MM.1S (cell line): ENCODE results near the gene LFNG.

Experiments
- DNase-seq: peaks from one replicate; pipeline ENCODE4 v3.0.0-alpha.2; 2015
- H2AFZ ChIP-seq: fragments of 300-600 bp; sonication (generic); 2 replicates; pipeline ENCODE4 v1.6.0; 2016; ENCODE audit warnings: antibody characterized with exemption, low read length
- H3F3A ChIP-seq: fragments of 300-600 bp; sonication (generic); 2 replicates; pipeline ENCODE4 v1.6.1; 2016; ENCODE audit warnings: mild to moderate bottlenecking, antibody characterized with exemption, low read length, moderate library complexity, mixed read lengths; ENCODE audit not compliant: insufficient read depth
- H3K27ac ChIP-seq: fragments of 300-600 bp; sonication (generic); 2 replicates; pipeline ENCODE4 v1.5.1; 2016; ENCODE audit warnings: mild to moderate bottlenecking, low read length
- H3K27me3 ChIP-seq: fragments of 300-600 bp; sonication (generic); replicated peaks from 2 replicates; pipeline ENCODE4 v1.6.0; 2016; ENCODE audit warnings: low read length; ENCODE audit not compliant: insufficient read depth
- H3K36me3 ChIP-seq: fragments of 300-600 bp; sonication (generic); replicated peaks from 2 replicates; pipeline ENCODE4 v1.6.1; 2016; ENCODE audit warnings: mild to moderate bottlenecking, low read length, mixed read lengths; ENCODE audit not compliant: insufficient read depth
- H3K4me1 ChIP-seq: fragments of 300-600 bp; sonication (generic); 2 replicates; pipeline ENCODE4 v1.6.1; 2016; ENCODE audit warnings: low read length, mixed read lengths
- H3K4me2 ChIP-seq: fragments of 300-600 bp; sonication (generic); 2 replicates; pipeline ENCODE4 v1.6.0; 2016; ENCODE audit warnings: low read depth, low read length
- H3K4me3 ChIP-seq: fragments of 300-600 bp; sonication (generic); 2 replicates; pipeline ENCODE4 v1.5.1; 2016; ENCODE audit warnings: low read length, mixed read lengths
- H3K79me2 ChIP-seq: fragments of 300-600 bp; sonication (generic); 2 replicates; pipeline ENCODE4 v1.6.1; 2016; ENCODE audit warnings: mixed run types, low read length, mixed read lengths
- H3K9ac ChIP-seq: fragments of 300-600 bp; sonication (generic); 2 replicates; pipeline ENCODE4 v1.6.1; 2016; ENCODE audit warnings: low read length, mixed read lengths
- H3K9me2 ChIP-seq: fragments of 300-600 bp; sonication (generic); replicated peaks from 2 replicates; pipeline ENCODE4 v1.6.1; 2016; ENCODE audit warnings: mild to moderate bottlenecking, low read length, mixed read lengths; ENCODE audit not compliant: insufficient read depth
- H3K9me3 ChIP-seq: fragments of 300-600 bp; sonication (generic); replicated peaks from 2 replicates; pipeline ENCODE4 v1.6.1; 2016; ENCODE audit warnings: mild to moderate bottlenecking, low read length, mixed read lengths; ENCODE audit not compliant: insufficient read depth
- H4K20me1 ChIP-seq: fragments of 300-600 bp; sonication (generic); 2 replicates; pipeline ENCODE4 v1.6.1; 2016; ENCODE audit warnings: mild to moderate bottlenecking, low read length, moderate library complexity, mixed read lengths; ENCODE audit not compliant: insufficient read depth
- EZH2 ChIP-seq: fragments of 300-600 bp; sonication (generic); optimal IDR thresholded peaks from 2 replicates; pipeline ENCODE3; 2017; ENCODE audit warnings: low read depth, mild to moderate bottlenecking, antibody characterized with exemption, low read length, mixed read lengths
- EZH2phosphoT487 ChIP-seq: fragments of 300-600 bp; sonication (generic); IDR thresholded peaks from 2 replicates; pipeline ENCODE4 v1.6.1; 2018; ENCODE audit warnings: antibody characterized with exemption, low read length
- TF ChIP-seq, protein P1 (sequence below): fragments of 300-600 bp; sonication (generic); IDR thresholded peaks from 2 replicates; pipeline ENCODE4 v1.5.1; 2016; ENCODE audit warnings: antibody characterized with exemption, low read length, mixed read lengths

The LFNG gene

DNA sequence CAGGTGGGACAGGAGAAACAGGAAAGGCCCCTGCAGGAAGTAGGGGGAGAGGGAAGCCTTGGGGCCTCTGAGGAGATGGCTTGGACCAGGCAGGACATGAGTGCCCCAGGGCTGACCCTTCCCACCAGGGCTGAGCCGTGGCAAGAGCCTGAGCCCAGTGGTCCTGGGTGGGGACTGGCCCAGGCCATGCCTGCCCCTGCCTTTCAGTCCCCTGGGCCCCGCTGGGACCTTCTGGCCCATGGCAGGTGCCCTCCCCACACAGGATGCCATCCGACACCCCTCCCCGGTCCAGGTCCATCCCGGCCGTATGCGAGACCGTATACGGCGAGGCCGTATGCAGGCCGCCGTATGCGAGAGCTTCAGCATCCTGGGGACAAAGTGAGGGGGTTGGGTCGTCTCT, 45.4 kb upstream of the LFNG start:
- DNase-seq, result no peak
- H4K20me1 ChIP-seq, result no peaks in the 10 kb centered on the region
- H3K27me3 ChIP-seq, result peaks cover 60% of the 10 kb centered on the region
- no peaks in the 10 kb centered on the region for H3K9me2 ChIP-seq
- TF ChIP-seq EZH2, result no peak
- TF ChIP-seq, protein P1, sequence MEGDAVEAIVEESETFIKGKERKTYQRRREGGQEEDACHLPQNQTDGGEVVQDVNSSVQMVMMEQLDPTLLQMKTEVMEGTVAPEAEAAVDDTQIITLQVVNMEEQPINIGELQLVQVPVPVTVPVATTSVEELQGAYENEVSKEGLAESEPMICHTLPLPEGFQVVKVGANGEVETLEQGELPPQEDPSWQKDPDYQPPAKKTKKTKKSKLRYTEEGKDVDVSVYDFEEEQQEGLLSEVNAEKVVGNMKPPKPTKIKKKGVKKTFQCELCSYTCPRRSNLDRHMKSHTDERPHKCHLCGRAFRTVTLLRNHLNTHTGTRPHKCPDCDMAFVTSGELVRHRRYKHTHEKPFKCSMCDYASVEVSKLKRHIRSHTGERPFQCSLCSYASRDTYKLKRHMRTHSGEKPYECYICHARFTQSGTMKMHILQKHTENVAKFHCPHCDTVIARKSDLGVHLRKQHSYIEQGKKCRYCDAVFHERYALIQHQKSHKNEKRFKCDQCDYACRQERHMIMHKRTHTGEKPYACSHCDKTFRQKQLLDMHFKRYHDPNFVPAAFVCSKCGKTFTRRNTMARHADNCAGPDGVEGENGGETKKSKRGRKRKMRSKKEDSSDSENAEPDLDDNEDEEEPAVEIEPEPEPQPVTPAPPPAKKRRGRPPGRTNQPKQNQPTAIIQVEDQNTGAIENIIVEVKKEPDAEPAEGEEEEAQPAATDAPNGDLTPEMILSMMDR, result no peak
- no peak for TF ChIP-seq EZH2phosphoT487
- H3K4me2 ChIP-seq, result no peak overlapping the region
- H3K27ac ChIP-seq, result no peak overlapping the region
- no peaks in the 10 kb centered on the region for H3K79me2 ChIP-seq
- no peak overlapping the region for H3K4me3 ChIP-seq
- H3K4me1 ChIP-seq, result no peaks in the 10 kb centered on the region
- no peaks in the 10 kb centered on the region for H3K9me3 ChIP-seq
- H3K9ac ChIP-seq, result no peak overlapping the region
- no peaks in the 10 kb centered on the region for H3K36me3 ChIP-seq
- H2AFZ ChIP-seq, result no peak overlapping the region
- no peaks in the 10 kb centered on the region for H3F3A ChIP-seq

- Histone ChIP-seq H3K36me3 (no peaks in the 10 kb centered on the region), H3K4me1 (no peaks in the 10 kb centered on the region), H2AFZ (no peak overlapping the region), H4K20me1 (no peaks in the 10 kb centered on the region), H3K27ac (no peak overlapping the region), H3K27me3 (peaks cover 65% of the 10 kb centered on the region), H3K4me3 (no peak overlapping the region), H3K9me3 (no peaks in the 10 kb centered on the region), H3K79me2 (no peaks in the 10 kb centered on the region), H3F3A (no peaks in the 10 kb centered on the region), H3K4me2 (no peak overlapping the region), H3K9me2 (no peaks in the 10 kb centered on the region), H3K9ac (no peak overlapping the region)
- TF ChIP-seq EZH2, result no peak
- TF ChIP-seq, protein P1, result no peak
- TF ChIP-seq EZH2phosphoT487, result no peak
- no peak for DNase-seq
These were observed 44.5 kb upstream of the LFNG start for GRCh38 chr7:2474813-2475677.

DNA sequence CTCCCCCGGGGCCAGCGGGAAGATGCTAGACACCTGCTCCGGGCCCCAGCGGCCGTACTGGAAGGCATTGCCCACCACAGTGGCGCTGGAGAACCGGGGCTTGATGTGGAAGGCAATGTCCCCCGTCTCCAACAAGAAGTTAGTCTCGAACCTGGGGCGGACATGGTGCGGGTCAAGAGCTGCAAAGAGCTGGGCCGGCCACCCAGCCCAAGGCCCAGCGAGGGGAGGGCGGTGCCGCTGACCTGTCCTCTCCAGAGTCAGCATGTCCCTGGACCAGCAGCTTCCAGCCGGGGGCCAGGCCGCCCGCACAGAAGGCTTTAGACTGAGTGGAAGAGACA, 43.9 kb upstream of the LFNG start:
- DNase-seq, result no peak
- H3K36me3 ChIP-seq, result no peaks in the 10 kb centered on the region

More for the DNA sequence above, 43.9 kb upstream of the LFNG start:
- peaks cover 65% of the 10 kb centered on the region for H3K27me3 ChIP-seq
- no peak overlapping the region for H3K9ac ChIP-seq
- no peak overlapping the region for H3K4me2 ChIP-seq
- no peaks in the 10 kb centered on the region for H3F3A ChIP-seq
- H3K9me2 ChIP-seq, result no peaks in the 10 kb centered on the region
- H3K4me3 ChIP-seq, result no peak overlapping the region
- no peak overlapping the region for H2AFZ ChIP-seq
- no peaks in the 10 kb centered on the region for H3K9me3 ChIP-seq
- H3K27ac ChIP-seq, result no peak overlapping the region
- no peaks in the 10 kb centered on the region for H3K4me1 ChIP-seq
- no peaks in the 10 kb centered on the region for H3K79me2 ChIP-seq
- H4K20me1 ChIP-seq, result no peaks in the 10 kb centered on the region
- TF ChIP-seq, protein P1, result no peak
- TF ChIP-seq EZH2 (no peak), EZH2phosphoT487 (no peak)
